ENCODE results near the gene MLF2.

The MLF2 gene

DNA sequence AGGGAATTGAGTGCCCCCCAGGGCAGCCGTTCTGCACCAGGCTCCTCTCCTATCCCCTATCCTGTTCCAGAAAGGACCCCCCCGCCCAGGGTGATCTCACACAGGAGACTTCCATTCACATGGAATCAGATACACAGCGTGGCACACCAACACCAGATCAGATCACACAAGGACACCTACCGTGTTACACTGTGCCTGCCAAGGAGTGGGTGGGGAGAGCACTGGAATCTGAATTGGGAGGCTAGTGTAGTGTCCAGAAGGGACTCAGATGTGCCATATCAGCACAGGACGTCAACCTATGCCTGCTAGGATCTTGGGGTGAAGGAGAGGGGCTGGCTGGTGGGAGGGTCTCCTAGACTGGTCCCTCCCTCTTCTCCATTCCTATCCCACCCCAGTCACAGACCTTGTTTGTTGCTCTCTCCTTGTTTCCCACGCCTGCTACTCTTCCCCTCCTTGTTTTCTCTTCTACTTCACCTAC is 15.5 kb upstream of the MLF2 start:
- Histone ChIP-seq H3K27ac (peak overlapping the region; percentile 82 to 100), H3K4me3 (peak overlapping the region; percentile 96)
- TF ChIP-seq, protein P1, sequence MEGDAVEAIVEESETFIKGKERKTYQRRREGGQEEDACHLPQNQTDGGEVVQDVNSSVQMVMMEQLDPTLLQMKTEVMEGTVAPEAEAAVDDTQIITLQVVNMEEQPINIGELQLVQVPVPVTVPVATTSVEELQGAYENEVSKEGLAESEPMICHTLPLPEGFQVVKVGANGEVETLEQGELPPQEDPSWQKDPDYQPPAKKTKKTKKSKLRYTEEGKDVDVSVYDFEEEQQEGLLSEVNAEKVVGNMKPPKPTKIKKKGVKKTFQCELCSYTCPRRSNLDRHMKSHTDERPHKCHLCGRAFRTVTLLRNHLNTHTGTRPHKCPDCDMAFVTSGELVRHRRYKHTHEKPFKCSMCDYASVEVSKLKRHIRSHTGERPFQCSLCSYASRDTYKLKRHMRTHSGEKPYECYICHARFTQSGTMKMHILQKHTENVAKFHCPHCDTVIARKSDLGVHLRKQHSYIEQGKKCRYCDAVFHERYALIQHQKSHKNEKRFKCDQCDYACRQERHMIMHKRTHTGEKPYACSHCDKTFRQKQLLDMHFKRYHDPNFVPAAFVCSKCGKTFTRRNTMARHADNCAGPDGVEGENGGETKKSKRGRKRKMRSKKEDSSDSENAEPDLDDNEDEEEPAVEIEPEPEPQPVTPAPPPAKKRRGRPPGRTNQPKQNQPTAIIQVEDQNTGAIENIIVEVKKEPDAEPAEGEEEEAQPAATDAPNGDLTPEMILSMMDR (IDR thresholded peaks at IDR 0.05): no peak
- no peak for DNase-seq (ENCODE audit: low spot score)

- DNase-seq (ENCODE audit: low spot score): no peak
- TF ChIP-seq, protein P1 (IDR thresholded peaks at IDR 0.05): no peak
- Histone ChIP-seq H3K4me3 (peak overlapping the region; percentile 96), H3K27ac (peak overlapping the region; percentile 82 to 100)
These were observed 14.7 kb upstream of the MLF2 start for GRCh38 chr12:6767353-6768319.

- Histone ChIP-seq H3K4me3 (peak overlapping the region; percentile 96), H3K27ac (peak overlapping the region; percentile 82 to 100)
- TF ChIP-seq, protein P1 (IDR thresholded peaks at IDR 0.05): peak; percentile 72
- no peak for DNase-seq (ENCODE audit: low spot score)
These were observed 13.9 kb upstream of the MLF2 start for GRCh38 chr12:6766651-6767349.

DNA sequence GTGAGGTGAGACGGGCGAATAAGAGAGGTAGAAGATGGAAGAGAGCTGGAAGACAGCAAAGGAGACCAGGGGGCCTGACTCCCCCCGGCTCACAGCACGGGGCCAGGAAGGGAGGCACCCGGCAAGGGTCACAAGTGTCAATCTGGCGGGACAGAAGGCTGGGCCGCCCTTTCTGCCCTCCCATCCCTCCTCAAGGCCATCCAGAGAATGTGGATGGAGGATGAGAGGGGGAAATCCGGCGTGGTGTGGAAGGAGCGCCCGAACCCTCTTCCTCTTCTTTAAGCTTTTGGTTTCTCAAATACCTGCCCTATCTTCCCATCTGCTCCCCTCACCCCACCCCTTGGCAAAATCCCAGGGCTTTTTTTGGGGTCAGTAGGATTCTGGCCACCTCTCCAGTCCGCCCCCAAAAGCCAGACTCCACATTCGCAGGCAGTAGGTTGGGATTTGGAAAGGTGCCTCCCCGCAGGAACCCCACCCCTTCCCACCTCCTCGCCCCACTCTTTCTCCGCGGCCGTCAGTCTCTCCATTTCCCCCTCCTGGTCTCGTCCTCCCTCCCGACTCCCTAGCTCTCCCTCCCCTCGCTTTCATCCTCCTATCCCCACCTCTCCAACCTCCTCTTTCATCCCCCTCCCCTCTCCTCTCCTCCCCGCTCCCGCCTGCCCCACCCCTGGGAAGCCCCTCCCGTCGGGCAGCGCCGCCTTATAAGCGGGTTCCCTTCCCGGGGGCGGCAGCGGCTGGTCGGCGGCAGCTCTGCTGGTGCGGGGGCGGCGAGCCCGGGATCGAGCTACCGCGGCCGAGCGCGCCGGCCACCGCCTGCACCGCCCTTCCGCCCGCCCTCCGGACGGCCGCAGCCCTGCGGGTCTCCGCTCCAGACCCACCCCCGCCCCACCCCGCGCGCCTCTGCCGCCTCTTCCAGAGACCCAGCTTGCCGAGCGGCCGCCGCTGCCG is 13.0 kb upstream of the MLF2 start, which contains the start of gene PTMS:
PTMS (plus strand) TSS at position 730 of the 948 bp plus-strand sequence. CDS start 343 bp downstream, outside the sequence.
- peak within 1 kb of the TSS; percentile 82 to 100 for H3K27ac ChIP-seq
- TF ChIP-seq, protein P1 (IDR thresholded peaks at IDR 0.05): no peak
- DNase-seq (ENCODE audit: low spot score): peak; percentile 94
- peak within 1 kb of the TSS; percentile 96 for H3K4me3 ChIP-seq

- Histone ChIP-seq H3K4me3 (peak overlapping the region; percentile 96), H3K27ac (peak overlapping the region; percentile 82 to 100)
- DNase-seq (ENCODE audit: low spot score): no peak
- TF ChIP-seq, protein P1 (IDR thresholded peaks at IDR 0.05): no peak
These were observed 12.2 kb upstream of the MLF2 start for GRCh38 chr12:6765048-6765633.
